PFSK-1 (cell line): ENCODE results near the gene MINDY4.

ENCODE experiments used
- FOXP2 ChIP-seq: optimal IDR thresholded peaks from 2 replicates; pipeline ENCODE3; 2011; ENCODE audit warnings: borderline replicate concordance, control low read depth, inconsistent platforms; ENCODE audit not compliant: insufficient read depth; ENCODE audit errors: extremely low read length, extremely low read depth
- POLR2AphosphoS5 ChIP-seq: IDR thresholded peaks from 2 replicates; pipeline ENCODE4 v1.6.1; 2012; ENCODE audit warnings: low read depth, mild to moderate bottlenecking, control low read depth, low read length, moderate library complexity
- SIN3A ChIP-seq: IDR thresholded peaks from 2 replicates; pipeline ENCODE4 v1.6.1; 2012; ENCODE audit warnings: mild to moderate bottlenecking, low read length, moderate library complexity, borderline replicate concordance; ENCODE audit not compliant: insufficient read depth
- TAF1 ChIP-seq: IDR thresholded peaks from 2 replicates; pipeline ENCODE4 v1.6.1; 2012; ENCODE audit warnings: low read length, control low read depth, borderline replicate concordance; ENCODE audit not compliant: insufficient read depth
- TF ChIP-seq, protein P1 (sequence below), 2 experiments: IDR thresholded peaks; 2 replicates each; pipeline versions ENCODE4 v1.6.1 to v1.8.0; 2011 to 2012; ENCODE audit warnings: low read depth in 2 of 2, low read length in 2 of 2, control low read depth in 1 of 2, inconsistent platforms in 1 of 2, mild to moderate bottlenecking in 1 of 2, moderate library complexity in 1 of 2; ENCODE audit not compliant: insufficient read depth in 1 of 2

MINDY4 gene

GRCh38 chr7:30859202-30859939, 88.2 kb downstream of the MINDY4 start:
- TF ChIP-seq POLR2AphosphoS5 (no peak), SIN3A (no peak), TAF1 (no peak), FOXP2 (no peak)
- TF ChIP-seq, protein P1, sequence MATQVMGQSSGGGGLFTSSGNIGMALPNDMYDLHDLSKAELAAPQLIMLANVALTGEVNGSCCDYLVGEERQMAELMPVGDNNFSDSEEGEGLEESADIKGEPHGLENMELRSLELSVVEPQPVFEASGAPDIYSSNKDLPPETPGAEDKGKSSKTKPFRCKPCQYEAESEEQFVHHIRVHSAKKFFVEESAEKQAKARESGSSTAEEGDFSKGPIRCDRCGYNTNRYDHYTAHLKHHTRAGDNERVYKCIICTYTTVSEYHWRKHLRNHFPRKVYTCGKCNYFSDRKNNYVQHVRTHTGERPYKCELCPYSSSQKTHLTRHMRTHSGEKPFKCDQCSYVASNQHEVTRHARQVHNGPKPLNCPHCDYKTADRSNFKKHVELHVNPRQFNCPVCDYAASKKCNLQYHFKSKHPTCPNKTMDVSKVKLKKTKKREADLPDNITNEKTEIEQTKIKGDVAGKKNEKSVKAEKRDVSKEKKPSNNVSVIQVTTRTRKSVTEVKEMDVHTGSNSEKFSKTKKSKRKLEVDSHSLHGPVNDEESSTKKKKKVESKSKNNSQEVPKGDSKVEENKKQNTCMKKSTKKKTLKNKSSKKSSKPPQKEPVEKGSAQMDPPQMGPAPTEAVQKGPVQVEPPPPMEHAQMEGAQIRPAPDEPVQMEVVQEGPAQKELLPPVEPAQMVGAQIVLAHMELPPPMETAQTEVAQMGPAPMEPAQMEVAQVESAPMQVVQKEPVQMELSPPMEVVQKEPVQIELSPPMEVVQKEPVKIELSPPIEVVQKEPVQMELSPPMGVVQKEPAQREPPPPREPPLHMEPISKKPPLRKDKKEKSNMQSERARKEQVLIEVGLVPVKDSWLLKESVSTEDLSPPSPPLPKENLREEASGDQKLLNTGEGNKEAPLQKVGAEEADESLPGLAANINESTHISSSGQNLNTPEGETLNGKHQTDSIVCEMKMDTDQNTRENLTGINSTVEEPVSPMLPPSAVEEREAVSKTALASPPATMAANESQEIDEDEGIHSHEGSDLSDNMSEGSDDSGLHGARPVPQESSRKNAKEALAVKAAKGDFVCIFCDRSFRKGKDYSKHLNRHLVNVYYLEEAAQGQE (IDR thresholded peaks at IDR 0.05; ENCODE audit: insufficient read depth in 1 of 2, low read depth in 2 of 2, low read length in 2 of 2) = no peak

DNA sequence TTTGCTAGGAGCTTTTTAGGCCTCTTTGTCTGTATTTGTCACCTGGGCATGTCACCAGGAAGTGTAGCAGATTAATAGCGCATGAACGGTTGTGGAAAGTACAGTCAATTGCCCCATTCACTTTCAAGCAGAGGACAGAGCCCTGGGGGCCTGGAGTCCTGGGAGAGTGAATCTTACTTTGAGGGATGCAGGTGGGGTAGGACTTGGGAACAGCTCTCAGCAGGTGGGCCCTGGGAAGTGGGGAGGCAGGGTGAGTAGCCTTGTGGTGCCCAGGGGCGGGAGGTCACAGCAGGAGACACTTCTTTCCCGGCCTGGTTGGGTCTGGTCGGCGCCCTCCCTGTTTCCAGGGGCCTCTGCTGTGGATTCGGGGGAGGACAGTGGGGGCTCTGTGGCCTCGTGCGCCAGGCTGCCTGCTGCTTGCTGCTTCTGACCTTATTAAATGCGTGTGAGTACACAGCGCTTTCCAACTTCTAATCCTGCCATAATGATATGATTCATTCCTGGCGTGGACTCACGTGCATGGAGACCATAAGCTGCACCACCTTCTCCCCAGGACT, 88.8 kb downstream of the MINDY4 start:
- TF ChIP-seq TAF1 = no peak
- TF ChIP-seq SIN3A = no peak
- TF ChIP-seq POLR2AphosphoS5 = no peak
- TF ChIP-seq, protein P1 (IDR thresholded peaks at IDR 0.05; ENCODE audit: insufficient read depth in 1 of 2, low read depth in 2 of 2, low read length in 2 of 2) = no peak
- no peak for TF ChIP-seq FOXP2

DNA sequence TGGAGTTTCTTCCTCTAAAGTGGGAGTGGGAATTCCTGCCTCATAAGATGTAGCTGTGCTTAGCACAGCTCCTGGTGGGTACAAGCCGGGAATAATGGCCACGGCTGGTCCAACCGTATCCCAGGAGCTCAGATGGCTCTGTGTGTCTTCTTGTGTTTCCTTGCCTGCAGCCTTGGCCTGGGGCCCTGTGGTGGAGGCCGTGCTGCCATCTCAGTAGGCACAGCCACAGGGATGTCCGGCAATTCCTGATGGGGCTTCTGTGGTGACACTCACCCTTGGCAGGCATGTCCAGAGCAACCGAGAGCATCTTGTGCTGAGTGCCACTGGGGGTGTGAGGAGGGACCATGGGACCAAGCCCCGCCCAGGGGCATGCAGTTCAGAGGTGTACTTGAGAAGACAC, 90.4 kb downstream of the MINDY4 start:
- TF ChIP-seq TAF1 (no peak), SIN3A (no peak)

DNA sequence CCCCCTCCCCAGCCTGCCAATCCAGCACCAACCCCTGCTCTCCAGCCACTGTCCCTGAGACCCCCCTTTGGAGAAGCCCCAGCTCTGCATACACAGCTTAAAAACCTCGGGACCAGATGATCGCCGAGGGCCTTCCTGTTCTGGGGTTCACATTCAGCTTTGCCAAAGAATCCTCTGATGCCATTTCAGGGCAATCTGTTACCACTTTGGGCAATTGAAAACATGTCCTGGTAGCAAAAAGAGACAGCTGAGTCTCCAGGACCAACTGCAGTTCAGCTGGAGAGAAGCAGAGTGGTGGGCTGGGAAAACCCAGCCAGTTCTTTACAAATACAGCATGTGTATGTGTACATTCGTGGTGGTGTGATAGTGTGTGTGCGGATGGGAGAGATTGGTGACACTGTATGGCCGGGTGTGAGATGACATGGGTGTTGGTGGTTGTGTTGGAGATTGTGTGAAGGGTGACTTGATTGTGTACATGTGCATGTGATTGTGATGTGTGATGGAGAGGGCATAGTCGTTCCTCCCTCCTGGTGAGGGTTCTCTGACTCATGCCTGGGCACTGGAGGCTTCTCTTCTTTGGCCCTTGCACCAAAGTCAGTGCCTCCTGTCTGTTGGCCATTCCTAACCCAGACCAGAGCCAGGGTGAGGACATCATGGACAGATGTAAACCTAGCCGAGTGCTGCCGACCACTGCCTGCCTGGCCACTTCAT, 91.9 kb downstream of the MINDY4 start:
- TF ChIP-seq FOXP2 (no peak), POLR2AphosphoS5 (no peak), SIN3A (no peak)
- TF ChIP-seq, protein P1 (IDR thresholded peaks at IDR 0.05; ENCODE audit: insufficient read depth in 1 of 2, low read depth in 2 of 2, low read length in 2 of 2) = no peak

DNA sequence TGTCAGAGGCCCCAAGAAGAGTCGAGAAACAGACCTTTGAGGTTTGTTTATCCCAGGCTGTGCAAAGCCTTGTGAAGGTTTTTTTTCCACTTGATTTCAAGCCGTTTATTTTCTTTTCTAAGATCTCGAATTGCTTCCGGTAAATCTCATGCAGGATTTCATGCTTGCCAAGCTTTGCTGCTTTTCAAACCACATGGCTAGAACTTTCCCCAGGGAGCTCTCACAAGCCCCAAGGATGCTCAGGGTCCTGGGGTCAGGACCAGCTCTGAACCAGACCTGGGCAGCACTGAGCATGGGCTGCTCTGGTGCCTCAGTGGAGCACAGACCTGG, 92.5 kb downstream of the MINDY4 start:
- TF ChIP-seq FOXP2 = no peak
- no peak for TF ChIP-seq TAF1
- TF ChIP-seq SIN3A = no peak

GRCh38 chr7:30864101-30864500, 92.9 kb downstream of the MINDY4 start:
- TF ChIP-seq, protein P1 (IDR thresholded peaks at IDR 0.05; ENCODE audit: insufficient read depth in 1 of 2, low read depth in 2 of 2, low read length in 2 of 2) = no peak
- TF ChIP-seq TAF1 (no peak), POLR2AphosphoS5 (no peak), SIN3A (no peak)
